ENCODE data around the gene NFIB. TPM values are rescaled to one million over a fixed set of nuclear protein-coding genes. Genes with fewer than 3 reads are reported as not detected.

Gene NFIB
- total RNA-seq, 1 experiment from 2014 or later = 18.6 TPM

DNA sequence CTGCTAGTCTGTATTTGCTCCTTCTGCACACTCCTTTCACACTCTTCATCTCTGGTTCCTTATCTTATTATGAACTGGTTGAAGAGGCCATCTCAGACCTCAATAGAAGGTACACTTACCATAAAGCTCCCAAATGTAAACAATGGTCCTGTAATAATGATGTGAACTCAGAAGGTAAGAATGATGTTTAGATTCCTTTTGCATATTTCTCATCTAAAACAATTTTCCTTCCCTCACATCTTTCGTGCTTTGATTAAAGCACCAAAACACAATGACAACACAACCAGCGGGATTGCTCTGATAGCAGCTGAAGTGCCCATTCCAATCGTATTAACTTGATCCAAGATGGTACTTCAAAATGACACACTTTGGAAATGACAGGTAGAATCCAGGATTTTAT is 34.3 kb downstream of the NFIB start:
- BruUV-seq (replicated peaks) = no TSS peak
- TF ChIP-seq EZH2 (IDR thresholded peaks at IDR 0.05; ENCODE audit: low read length, unreplicated experiment) (no peak), EZH2phosphoT487 (IDR thresholded peaks at IDR 0.05; ENCODE audit: borderline replicate concordance, low read length) (no peak), CTCF (conservative IDR thresholded peaks at IDR 0.05; ENCODE audit: low read depth, low read length) (no peak)
- Histone ChIP-seq H3K9me2 (replicated peaks; ENCODE audit: low read length) (no peaks in the 10 kb centered on the region), H2AFZ (ENCODE audit: low read length) (no peak overlapping the region), H3K4me1 (ENCODE audit: insufficient read depth, low read length) (peaks cover 6% of the 10 kb centered on the region; the same call in 1 of the 2 replicates), H3K4me3 (ENCODE audit: low read length) (no peak overlapping the region), H3K4me2 (ENCODE audit: low read length) (no peak overlapping the region), H3K27ac (ENCODE audit: low read length) (no peak overlapping the region), H3K27me3 (ENCODE audit: low read length) (no peaks in the 10 kb centered on the region), H3K9me3 (ENCODE audit: low read length) (no peaks in the 10 kb centered on the region), H4K20me1 (ENCODE audit: low read length) (no peaks in the 10 kb centered on the region), H3K9ac (ENCODE audit: low read length) (no peak overlapping the region), H3K36me3 (ENCODE audit: low read depth, low read length) (no peaks in the 10 kb centered on the region), H3F3A (ENCODE audit: low read length, unreplicated experiment) (no peaks in the 10 kb centered on the region), H3K79me2 (ENCODE audit: low read length) (peaks cover 54% of the 10 kb centered on the region)
- no peak for ATAC-seq
- ChIA-PET CTCF (no interaction called here), POLR2A (ENCODE audit: unreplicated experiment) (no interaction called here)
- intact Hi-C loops (cut with micrococcal nuclease) = no loop called here
- no peak for DNase-seq

DNA sequence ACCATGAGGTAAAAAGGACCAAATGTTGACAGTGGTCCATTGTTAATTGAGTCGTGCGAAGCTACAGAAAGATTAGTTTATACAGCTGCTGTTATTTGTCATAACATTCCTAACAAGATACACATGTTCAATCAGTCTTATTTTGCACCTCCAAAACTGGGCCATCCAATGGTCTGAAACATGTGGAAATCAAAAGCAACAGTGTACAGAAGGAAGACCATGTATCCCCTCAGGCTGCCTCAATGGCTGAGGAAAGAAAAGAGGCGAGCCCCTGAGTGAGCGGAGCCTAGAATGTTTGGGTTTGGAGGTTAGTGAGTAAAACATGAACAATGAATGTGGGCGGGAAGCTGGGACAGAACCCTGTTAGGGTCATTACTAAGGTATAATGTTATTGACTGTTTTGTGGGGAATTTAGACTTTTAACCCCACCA is 35.6 kb downstream of the NFIB start:
- no peak overlapping the region for H2AFZ ChIP-seq (ENCODE audit: low read length)
- DNase-seq (peak; percentile 34), ATAC-seq (no peak)
- no peaks in the 10 kb centered on the region for H3K9me3 ChIP-seq (ENCODE audit: low read length)
- TF ChIP-seq EZH2 (IDR thresholded peaks at IDR 0.05; ENCODE audit: low read length, unreplicated experiment) (no peak), EZH2phosphoT487 (IDR thresholded peaks at IDR 0.05; ENCODE audit: borderline replicate concordance, low read length) (no peak)
- H3K27me3 ChIP-seq (ENCODE audit: low read length) = no peaks in the 10 kb centered on the region
- peaks cover 6% of the 10 kb centered on the region; the same call in 1 of the 2 replicates for H3K4me1 ChIP-seq (ENCODE audit: insufficient read depth, low read length)
- H3K4me3 ChIP-seq (ENCODE audit: low read length) = no peak overlapping the region
- BruUV-seq (replicated peaks) = no TSS peak
- H3F3A ChIP-seq (ENCODE audit: low read length, unreplicated experiment) = no peaks in the 10 kb centered on the region
- H3K79me2 ChIP-seq (ENCODE audit: low read length) = peaks cover 60% of the 10 kb centered on the region
- H3K27ac ChIP-seq (ENCODE audit: low read length) = no peak overlapping the region
- no peaks in the 10 kb centered on the region for H4K20me1 ChIP-seq (ENCODE audit: low read length)
- H3K9ac ChIP-seq (ENCODE audit: low read length) = no peak overlapping the region
- intact Hi-C loops (cut with micrococcal nuclease) = no loop called here
- CTCF ChIA-PET = no interaction called here
- POLR2A ChIA-PET (ENCODE audit: unreplicated experiment) = no interaction called here
- no peaks in the 10 kb centered on the region for H3K9me2 ChIP-seq (replicated peaks; ENCODE audit: low read length)
- no peak overlapping the region for H3K4me2 ChIP-seq (ENCODE audit: low read length)
- no peaks in the 10 kb centered on the region for H3K36me3 ChIP-seq (ENCODE audit: low read depth, low read length)

DNA sequence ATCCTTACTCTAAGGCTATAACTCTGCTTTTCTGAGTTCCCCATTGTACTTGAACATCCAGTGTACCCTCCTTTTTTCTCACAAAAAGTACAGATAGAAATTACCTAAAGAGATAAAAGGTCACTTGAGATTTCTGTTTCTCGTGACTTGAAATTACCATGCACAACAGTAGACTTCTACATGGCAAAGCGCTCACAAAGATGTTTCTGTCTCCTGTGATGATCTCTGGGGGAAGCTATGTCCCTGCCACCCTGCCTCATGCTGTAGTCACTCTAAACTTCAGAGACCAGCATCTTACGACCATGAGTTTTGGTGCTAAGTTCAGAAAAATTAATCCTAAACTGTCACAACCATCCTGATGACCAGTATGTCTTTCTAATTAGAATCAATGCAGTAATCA is 36.2 kb downstream of the NFIB start:
- Histone ChIP-seq H3K36me3 (ENCODE audit: low read depth, low read length) (no peaks in the 10 kb centered on the region), H2AFZ (ENCODE audit: low read length) (no peak overlapping the region), H3F3A (ENCODE audit: low read length, unreplicated experiment) (no peaks in the 10 kb centered on the region), H3K9me3 (ENCODE audit: low read length) (no peaks in the 10 kb centered on the region), H3K79me2 (ENCODE audit: low read length) (peaks cover 62% of the 10 kb centered on the region), H4K20me1 (ENCODE audit: low read length) (no peaks in the 10 kb centered on the region), H3K27ac (ENCODE audit: low read length) (no peak overlapping the region), H3K9ac (ENCODE audit: low read length) (no peak overlapping the region), H3K27me3 (ENCODE audit: low read length) (no peaks in the 10 kb centered on the region), H3K4me3 (ENCODE audit: low read length) (no peak overlapping the region), H3K4me1 (ENCODE audit: insufficient read depth, low read length) (peaks cover 6% of the 10 kb centered on the region; the same call in 1 of the 2 replicates), H3K4me2 (ENCODE audit: low read length) (no peak overlapping the region), H3K9me2 (replicated peaks; ENCODE audit: low read length) (no peaks in the 10 kb centered on the region)
- no peak for TF ChIP-seq EZH2 (IDR thresholded peaks at IDR 0.05; ENCODE audit: low read length, unreplicated experiment)
- no peak for TF ChIP-seq CTCF (conservative IDR thresholded peaks at IDR 0.05; ENCODE audit: low read depth, low read length)
- TF ChIP-seq EZH2phosphoT487 (IDR thresholded peaks at IDR 0.05; ENCODE audit: borderline replicate concordance, low read length) = no peak
- intact Hi-C loops (cut with micrococcal nuclease) = no loop called here
- no peak for ATAC-seq
- ChIA-PET POLR2A (ENCODE audit: unreplicated experiment) (no interaction called here), CTCF (no interaction called here)
- BruUV-seq (replicated peaks) = no TSS peak
- no peak for DNase-seq

Measured in PC-3 (cell line).